ENCODE measurements around the gene GBF1. TPM values are rescaled to one million over a fixed set of nuclear protein-coding genes. Genes with fewer than 3 reads are reported as not detected.
A peak's percentile ranks its signal among the peaks of the same experiment; 100 is the strongest.

The GBF1 gene
- total and polyA plus RNA-seq, 4 donors = 6.0 to 27.2 (median 15.2) TPM

DNA sequence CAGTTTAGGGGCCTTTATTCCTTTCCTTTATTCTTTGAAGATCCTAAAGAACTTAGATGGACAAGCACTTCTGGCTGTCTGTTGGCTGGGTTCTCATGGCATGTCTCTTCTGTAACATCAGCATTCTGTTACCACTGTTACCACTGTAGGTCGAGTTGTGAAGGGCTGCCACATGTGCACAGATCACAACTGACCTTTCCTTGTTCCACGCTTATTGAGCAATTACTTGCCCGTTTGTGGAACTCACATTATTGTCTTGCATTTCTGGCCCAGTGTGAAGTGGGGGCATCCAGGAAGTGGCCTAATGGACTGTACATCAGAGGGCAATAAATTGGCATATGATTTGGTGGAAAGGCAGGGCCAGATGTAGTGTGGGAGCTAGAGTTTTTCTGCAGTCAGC, 23.7 kb downstream of the GBF1 start:
- TF ChIP-seq FOXA2 (IDR thresholded peaks at IDR 0.05) (no peak), FOXA1 (IDR thresholded peaks at IDR 0.05) (no peak), HNF4A (conservative IDR thresholded peaks at IDR 0.05) (peak; percentile 60 to 62), RAD21 (IDR thresholded peaks at IDR 0.05) (no peak), RXRA (IDR thresholded peaks at IDR 0.05) (no peak), JUND (IDR thresholded peaks at IDR 0.05) (no peak)
- TF ChIP-seq, protein P1, sequence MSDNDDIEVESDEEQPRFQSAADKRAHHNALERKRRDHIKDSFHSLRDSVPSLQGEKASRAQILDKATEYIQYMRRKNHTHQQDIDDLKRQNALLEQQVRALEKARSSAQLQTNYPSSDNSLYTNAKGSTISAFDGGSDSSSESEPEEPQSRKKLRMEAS (IDR thresholded peaks at IDR 0.05) = peak; percentile 37
- no peak overlapping the region for H3K4me3 ChIP-seq (ENCODE audit: low read depth in 1 of 3, low read length in 3 of 3)
- no peak for DNase-seq (ENCODE audit: low spot score)
- WGBS = 31% methylated on average over 3 of the region's 3 CpGs
- H3K27ac ChIP-seq (ENCODE audit: low read depth in 1 of 2, low read length in 2 of 2) = no peak overlapping the region
- H3K9ac ChIP-seq (ENCODE audit: low read depth in 1 of 2, low read length in 2 of 2) = no peak overlapping the region
- no peaks in the 10 kb centered on the region for H3K9me3 ChIP-seq (ENCODE audit: control insufficient read depth in 4 of 4, low read length in 3 of 4)
- peaks cover 0 to 10% (median under 1%) of the 10 kb centered on the region in 4 donors for H3K36me3 ChIP-seq (ENCODE audit: control insufficient read depth in 4 of 4, insufficient read depth in 3 of 4, low read depth in 1 of 4, low read length in 3 of 4)
- no peaks in the 10 kb centered on the region for H3K27me3 ChIP-seq (ENCODE audit: control insufficient read depth in 4 of 4, insufficient read depth in 4 of 4, low read length in 3 of 4)
- H3K4me1 ChIP-seq (ENCODE audit: control insufficient read depth in 4 of 4, insufficient read depth in 4 of 4, low read length in 3 of 4) = peaks cover 0 to 8% (median 5%) of the 10 kb centered on the region in 4 donors

DNA sequence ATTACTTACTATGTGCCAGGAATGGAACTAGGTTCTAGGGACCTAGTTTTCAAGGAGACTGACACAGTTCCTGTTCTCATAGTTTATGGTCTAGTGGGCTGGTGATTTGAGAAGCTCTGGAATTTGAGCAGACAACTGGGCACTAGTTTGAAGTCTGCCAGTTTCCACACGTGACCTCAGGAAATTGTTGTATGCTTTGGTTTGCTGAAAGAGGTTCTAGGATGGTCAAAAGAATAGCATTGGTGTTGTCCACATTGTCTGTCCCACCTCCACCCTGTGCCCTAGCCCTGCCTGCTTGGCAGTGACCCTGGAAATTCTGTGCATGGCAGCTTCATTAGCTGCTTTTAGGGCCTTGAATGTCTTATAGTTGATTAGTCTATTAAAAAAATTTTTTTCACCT, 28.7 kb downstream of the GBF1 start:
- TF ChIP-seq, protein P2, sequence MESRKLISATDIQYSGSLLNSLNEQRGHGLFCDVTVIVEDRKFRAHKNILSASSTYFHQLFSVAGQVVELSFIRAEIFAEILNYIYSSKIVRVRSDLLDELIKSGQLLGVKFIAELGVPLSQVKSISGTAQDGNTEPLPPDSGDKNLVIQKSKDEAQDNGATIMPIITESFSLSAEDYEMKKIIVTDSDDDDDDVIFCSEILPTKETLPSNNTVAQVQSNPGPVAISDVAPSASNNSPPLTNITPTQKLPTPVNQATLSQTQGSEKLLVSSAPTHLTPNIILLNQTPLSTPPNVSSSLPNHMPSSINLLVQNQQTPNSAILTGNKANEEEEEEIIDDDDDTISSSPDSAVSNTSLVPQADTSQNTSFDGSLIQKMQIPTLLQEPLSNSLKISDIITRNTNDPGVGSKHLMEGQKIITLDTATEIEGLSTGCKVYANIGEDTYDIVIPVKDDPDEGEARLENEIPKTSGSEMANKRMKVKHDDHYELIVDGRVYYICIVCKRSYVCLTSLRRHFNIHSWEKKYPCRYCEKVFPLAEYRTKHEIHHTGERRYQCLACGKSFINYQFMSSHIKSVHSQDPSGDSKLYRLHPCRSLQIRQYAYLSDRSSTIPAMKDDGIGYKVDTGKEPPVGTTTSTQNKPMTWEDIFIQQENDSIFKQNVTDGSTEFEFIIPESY (IDR thresholded peaks at IDR 0.05) = no peak
- no peak for TF ChIP-seq RAD21 (IDR thresholded peaks at IDR 0.05)
- TF ChIP-seq, protein P3, sequence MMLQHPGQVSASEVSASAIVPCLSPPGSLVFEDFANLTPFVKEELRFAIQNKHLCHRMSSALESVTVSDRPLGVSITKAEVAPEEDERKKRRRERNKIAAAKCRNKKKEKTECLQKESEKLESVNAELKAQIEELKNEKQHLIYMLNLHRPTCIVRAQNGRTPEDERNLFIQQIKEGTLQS (IDR thresholded peaks at IDR 0.05) = no peak
- no peak for TF ChIP-seq TAF1 (conservative IDR thresholded peaks at IDR 0.05)
- no peak for TF ChIP-seq HNF4A (conservative IDR thresholded peaks at IDR 0.05)
- TF ChIP-seq RXRA (IDR thresholded peaks at IDR 0.05) = no peak
- no peak for TF ChIP-seq HNF4G (IDR thresholded peaks at IDR 0.05)
- TF ChIP-seq SP1 (IDR thresholded peaks at IDR 0.05) = no peak
- no peak for TF ChIP-seq NR2F2 (IDR thresholded peaks at IDR 0.05)
- TF ChIP-seq, protein P1 (IDR thresholded peaks at IDR 0.05) = no peak
- no peak for TF ChIP-seq JUND (IDR thresholded peaks at IDR 0.05)
- no peak for TF ChIP-seq FOXA1 (IDR thresholded peaks at IDR 0.05)
- no peak for TF ChIP-seq YY1 (IDR thresholded peaks at IDR 0.05)
- TF ChIP-seq FOXA2 (IDR thresholded peaks at IDR 0.05) = no peak
- TF ChIP-seq, protein P4, sequence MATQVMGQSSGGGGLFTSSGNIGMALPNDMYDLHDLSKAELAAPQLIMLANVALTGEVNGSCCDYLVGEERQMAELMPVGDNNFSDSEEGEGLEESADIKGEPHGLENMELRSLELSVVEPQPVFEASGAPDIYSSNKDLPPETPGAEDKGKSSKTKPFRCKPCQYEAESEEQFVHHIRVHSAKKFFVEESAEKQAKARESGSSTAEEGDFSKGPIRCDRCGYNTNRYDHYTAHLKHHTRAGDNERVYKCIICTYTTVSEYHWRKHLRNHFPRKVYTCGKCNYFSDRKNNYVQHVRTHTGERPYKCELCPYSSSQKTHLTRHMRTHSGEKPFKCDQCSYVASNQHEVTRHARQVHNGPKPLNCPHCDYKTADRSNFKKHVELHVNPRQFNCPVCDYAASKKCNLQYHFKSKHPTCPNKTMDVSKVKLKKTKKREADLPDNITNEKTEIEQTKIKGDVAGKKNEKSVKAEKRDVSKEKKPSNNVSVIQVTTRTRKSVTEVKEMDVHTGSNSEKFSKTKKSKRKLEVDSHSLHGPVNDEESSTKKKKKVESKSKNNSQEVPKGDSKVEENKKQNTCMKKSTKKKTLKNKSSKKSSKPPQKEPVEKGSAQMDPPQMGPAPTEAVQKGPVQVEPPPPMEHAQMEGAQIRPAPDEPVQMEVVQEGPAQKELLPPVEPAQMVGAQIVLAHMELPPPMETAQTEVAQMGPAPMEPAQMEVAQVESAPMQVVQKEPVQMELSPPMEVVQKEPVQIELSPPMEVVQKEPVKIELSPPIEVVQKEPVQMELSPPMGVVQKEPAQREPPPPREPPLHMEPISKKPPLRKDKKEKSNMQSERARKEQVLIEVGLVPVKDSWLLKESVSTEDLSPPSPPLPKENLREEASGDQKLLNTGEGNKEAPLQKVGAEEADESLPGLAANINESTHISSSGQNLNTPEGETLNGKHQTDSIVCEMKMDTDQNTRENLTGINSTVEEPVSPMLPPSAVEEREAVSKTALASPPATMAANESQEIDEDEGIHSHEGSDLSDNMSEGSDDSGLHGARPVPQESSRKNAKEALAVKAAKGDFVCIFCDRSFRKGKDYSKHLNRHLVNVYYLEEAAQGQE (IDR thresholded peaks at IDR 0.05) = no peak
- no peak for TF ChIP-seq GABPA (IDR thresholded peaks at IDR 0.05 in 1 of 2, conservative IDR thresholded peaks at IDR 0.05 in 1 of 2)
- TF ChIP-seq EGR1 (IDR thresholded peaks at IDR 0.05; ENCODE audit: low read depth in 2 of 2) = no peak
- TF ChIP-seq, protein P5, sequence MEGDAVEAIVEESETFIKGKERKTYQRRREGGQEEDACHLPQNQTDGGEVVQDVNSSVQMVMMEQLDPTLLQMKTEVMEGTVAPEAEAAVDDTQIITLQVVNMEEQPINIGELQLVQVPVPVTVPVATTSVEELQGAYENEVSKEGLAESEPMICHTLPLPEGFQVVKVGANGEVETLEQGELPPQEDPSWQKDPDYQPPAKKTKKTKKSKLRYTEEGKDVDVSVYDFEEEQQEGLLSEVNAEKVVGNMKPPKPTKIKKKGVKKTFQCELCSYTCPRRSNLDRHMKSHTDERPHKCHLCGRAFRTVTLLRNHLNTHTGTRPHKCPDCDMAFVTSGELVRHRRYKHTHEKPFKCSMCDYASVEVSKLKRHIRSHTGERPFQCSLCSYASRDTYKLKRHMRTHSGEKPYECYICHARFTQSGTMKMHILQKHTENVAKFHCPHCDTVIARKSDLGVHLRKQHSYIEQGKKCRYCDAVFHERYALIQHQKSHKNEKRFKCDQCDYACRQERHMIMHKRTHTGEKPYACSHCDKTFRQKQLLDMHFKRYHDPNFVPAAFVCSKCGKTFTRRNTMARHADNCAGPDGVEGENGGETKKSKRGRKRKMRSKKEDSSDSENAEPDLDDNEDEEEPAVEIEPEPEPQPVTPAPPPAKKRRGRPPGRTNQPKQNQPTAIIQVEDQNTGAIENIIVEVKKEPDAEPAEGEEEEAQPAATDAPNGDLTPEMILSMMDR (IDR thresholded peaks at IDR 0.05; ENCODE audit: low read depth, low read length, missing input control) = no peak
- Histone ChIP-seq H3K4me3 (ENCODE audit: low read depth in 1 of 3, low read length in 3 of 3) (no peak overlapping the region), H3K9me3 (ENCODE audit: control insufficient read depth in 4 of 4, low read length in 3 of 4) (no peaks in the 10 kb centered on the region), H3K4me1 (ENCODE audit: control insufficient read depth in 4 of 4, insufficient read depth in 4 of 4, low read length in 3 of 4) (peaks cover 6 to 17% (median 14%) of the 10 kb centered on the region in 4 donors), H3K27me3 (ENCODE audit: control insufficient read depth in 4 of 4, insufficient read depth in 4 of 4, low read length in 3 of 4) (no peaks in the 10 kb centered on the region), H3K9ac (ENCODE audit: low read depth in 1 of 2, low read length in 2 of 2) (no peak overlapping the region), H3K36me3 (ENCODE audit: control insufficient read depth in 4 of 4, insufficient read depth in 3 of 4, low read depth in 1 of 4, low read length in 3 of 4) (peaks cover 0 to 3% (median under 1%) of the 10 kb centered on the region in 4 donors), H3K27ac (ENCODE audit: low read depth in 1 of 2, low read length in 2 of 2) (no peak overlapping the region)
- no peak for DNase-seq (ENCODE audit: low spot score)
- WGBS = 77% methylated on average over 1 of the region's 1 CpG
